ENCODE data around the gene CLDN9.

The CLDN9 gene

GRCh38 chr16:3056336-3057180 is 43.8 kb downstream of the CLDN9 start:
- Histone ChIP-seq H3K36me3 (ENCODE audit: control insufficient read depth, insufficient read depth, low read length) (no peaks in the 10 kb centered on the region; the same call in 1 of the 2 replicates), H3K4me3 (replicated peaks; ENCODE audit: low read depth, low read length) (no peak overlapping the region), H3K27me3 (replicated peaks; ENCODE audit: control insufficient read depth, insufficient read depth, low read length) (no peaks in the 10 kb centered on the region)
- no peak for DNase-seq (ENCODE audit: extremely low read depth, insufficient read length)
- TF ChIP-seq, protein P1, sequence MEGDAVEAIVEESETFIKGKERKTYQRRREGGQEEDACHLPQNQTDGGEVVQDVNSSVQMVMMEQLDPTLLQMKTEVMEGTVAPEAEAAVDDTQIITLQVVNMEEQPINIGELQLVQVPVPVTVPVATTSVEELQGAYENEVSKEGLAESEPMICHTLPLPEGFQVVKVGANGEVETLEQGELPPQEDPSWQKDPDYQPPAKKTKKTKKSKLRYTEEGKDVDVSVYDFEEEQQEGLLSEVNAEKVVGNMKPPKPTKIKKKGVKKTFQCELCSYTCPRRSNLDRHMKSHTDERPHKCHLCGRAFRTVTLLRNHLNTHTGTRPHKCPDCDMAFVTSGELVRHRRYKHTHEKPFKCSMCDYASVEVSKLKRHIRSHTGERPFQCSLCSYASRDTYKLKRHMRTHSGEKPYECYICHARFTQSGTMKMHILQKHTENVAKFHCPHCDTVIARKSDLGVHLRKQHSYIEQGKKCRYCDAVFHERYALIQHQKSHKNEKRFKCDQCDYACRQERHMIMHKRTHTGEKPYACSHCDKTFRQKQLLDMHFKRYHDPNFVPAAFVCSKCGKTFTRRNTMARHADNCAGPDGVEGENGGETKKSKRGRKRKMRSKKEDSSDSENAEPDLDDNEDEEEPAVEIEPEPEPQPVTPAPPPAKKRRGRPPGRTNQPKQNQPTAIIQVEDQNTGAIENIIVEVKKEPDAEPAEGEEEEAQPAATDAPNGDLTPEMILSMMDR (IDR thresholded peaks at IDR 0.05; ENCODE audit: insufficient read depth, low read length, poor library complexity, severe bottlenecking) = no peak

GRCh38 chr16:3057181-3058138 is 44.7 kb downstream of the CLDN9 start:
- no peaks in the 10 kb centered on the region for H3K27me3 ChIP-seq (replicated peaks; ENCODE audit: control insufficient read depth, insufficient read depth, low read length)
- no peaks in the 10 kb centered on the region; the same call in 1 of the 2 replicates for H3K36me3 ChIP-seq (ENCODE audit: control insufficient read depth, insufficient read depth, low read length)
- TF ChIP-seq, protein P1 (IDR thresholded peaks at IDR 0.05; ENCODE audit: insufficient read depth, low read length, poor library complexity, severe bottlenecking) = no peak
- no peak for DNase-seq (ENCODE audit: extremely low read depth, insufficient read length)
- peak overlapping the region; percentile 98 for H3K4me3 ChIP-seq (replicated peaks; ENCODE audit: low read depth, low read length)

DNA sequence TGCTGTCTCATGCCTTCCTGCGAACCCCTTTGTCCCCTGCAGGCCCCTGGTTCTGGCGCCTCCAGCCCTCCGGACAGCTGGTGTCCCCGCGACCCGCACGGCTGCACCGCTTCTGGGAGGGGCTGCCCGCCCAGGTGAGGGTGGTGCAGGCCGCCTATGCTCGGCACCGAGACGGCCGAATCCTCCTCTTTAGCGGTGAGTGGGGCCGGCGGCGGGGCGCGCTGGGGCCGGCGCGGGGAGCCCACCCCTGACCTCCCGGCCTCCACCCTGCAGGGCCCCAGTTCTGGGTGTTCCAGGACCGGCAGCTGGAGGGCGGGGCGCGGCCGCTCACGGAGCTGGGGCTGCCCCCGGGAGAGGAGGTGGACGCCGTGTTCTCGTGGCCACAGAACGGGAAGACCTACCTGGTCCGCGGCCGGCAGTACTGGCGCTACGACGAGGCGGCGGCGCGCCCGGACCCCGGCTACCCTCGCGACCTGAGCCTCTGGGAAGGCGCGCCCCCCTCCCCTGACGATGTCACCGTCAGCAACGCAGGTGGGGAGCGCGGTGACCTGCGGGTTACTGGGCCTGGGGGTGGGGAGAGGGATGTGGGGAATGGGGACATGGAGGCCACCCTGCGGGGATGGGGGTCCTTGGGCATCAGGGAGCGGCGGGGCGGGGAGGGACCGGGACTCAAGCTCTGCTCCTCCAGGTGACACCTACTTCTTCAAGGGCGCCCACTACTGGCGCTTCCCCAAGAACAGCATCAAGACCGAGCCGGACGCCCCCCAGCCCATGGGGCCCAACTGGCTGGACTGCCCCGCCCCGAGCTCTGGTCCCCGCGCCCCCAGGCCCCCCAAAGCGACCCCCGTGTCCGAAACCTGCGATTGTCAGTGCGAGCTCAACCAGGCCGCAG is 45.7 kb downstream of the CLDN9 start:
- H3K36me3 ChIP-seq (ENCODE audit: control insufficient read depth, insufficient read depth, low read length) = no peaks in the 10 kb centered on the region; the same call in 1 of the 2 replicates
- peak overlapping the region; percentile 98 for H3K4me3 ChIP-seq (replicated peaks; ENCODE audit: low read depth, low read length)
- TF ChIP-seq, protein P1 (IDR thresholded peaks at IDR 0.05; ENCODE audit: insufficient read depth, low read length, poor library complexity, severe bottlenecking) = peak; percentile 54
- peak; percentile 53 for DNase-seq (ENCODE audit: extremely low read depth, insufficient read length)
- no peaks in the 10 kb centered on the region for H3K27me3 ChIP-seq (replicated peaks; ENCODE audit: control insufficient read depth, insufficient read depth, low read length)

GRCh38 chr16:3059041-3059722 is 46.5 kb downstream of the CLDN9 start:
- H3K27me3 ChIP-seq (replicated peaks; ENCODE audit: control insufficient read depth, insufficient read depth, low read length) = no peaks in the 10 kb centered on the region
- peak overlapping the region; percentile 98 for H3K4me3 ChIP-seq (replicated peaks; ENCODE audit: low read depth, low read length)
- peak; percentile 88 for DNase-seq (ENCODE audit: extremely low read depth, insufficient read length)
- no peaks in the 10 kb centered on the region; the same call in 1 of the 2 replicates for H3K36me3 ChIP-seq (ENCODE audit: control insufficient read depth, insufficient read depth, low read length)
- TF ChIP-seq, protein P1 (IDR thresholded peaks at IDR 0.05; ENCODE audit: insufficient read depth, low read length, poor library complexity, severe bottlenecking) = peak; percentile 38

Data from GM06990 (cell line).